Fibroblast of lung (primary cell): Measurements from ENCODE around the gene RALY.

ENCODE experiments used
- CTCF ChIP-seq, 2 donors: IDR thresholded peaks in 1 of 2; conservative IDR thresholded peaks in 1 of 2; 1 replicate in 1 of 2; 2 replicates in 1 of 2; pipeline ENCODE4 v1.5.1; 2011 to 2012; ENCODE audit warnings: low read length in 2 of 2, control low read depth in 1 of 2, inconsistent platforms in 1 of 2, low read depth in 1 of 2, mild to moderate bottlenecking in 1 of 2
- EZH2 ChIP-seq: IDR thresholded peaks from 2 replicates; pipeline ENCODE4 v1.5.1; 2012; ENCODE audit warnings: low read length, control low read depth, mild to moderate bottlenecking; ENCODE audit errors: missing control alignments

GRCh38 chr20:34079818-34080217 lies 86.1 kb downstream of the RALY start:
- no peak for TF ChIP-seq EZH2
- no peak for TF ChIP-seq CTCF (conservative IDR thresholded peaks at IDR 0.05 in 1 of 2, IDR thresholded peaks at IDR 0.05 in 1 of 2; ENCODE audit: low read depth in 1 of 2, low read length in 2 of 2)
